HUES48 (cell line): ENCODE measurements around the gene MEIS1.

ENCODE experiments used
- H3K27ac ChIP-seq: one replicate; pipeline ENCODE4 v1.7.0; 2013; ENCODE audit warnings: low read depth, low read length, inconsistent platforms
- H3K27me3 ChIP-seq: 2 replicates; pipeline ENCODE4 v1.6.1; 2013; ENCODE audit warnings: mild to moderate bottlenecking, low read length; ENCODE audit not compliant: control insufficient read depth, insufficient read depth
- H3K36me3 ChIP-seq: 2 replicates; pipeline ENCODE4 v1.6.1; 2013; ENCODE audit warnings: low read length; ENCODE audit not compliant: control insufficient read depth, insufficient read depth
- H3K4me1 ChIP-seq: 2 replicates; pipeline ENCODE4 v1.6.1; 2013; ENCODE audit warnings: mild to moderate bottlenecking, low read length; ENCODE audit not compliant: control insufficient read depth, insufficient read depth
- H3K4me3 ChIP-seq: 2 replicates; pipeline ENCODE4 v1.5.1; 2013; ENCODE audit warnings: mild to moderate bottlenecking, low read depth, low read length
- H3K9ac ChIP-seq: 2 replicates; pipeline ENCODE4 v1.6.1; 2013; ENCODE audit warnings: mild to moderate bottlenecking, low read depth, low read length, moderate library complexity
- H3K9me3 ChIP-seq: 2 replicates; pipeline ENCODE4 v1.6.1; 2013; ENCODE audit warnings: low read length; ENCODE audit not compliant: control insufficient read depth, insufficient read depth

MEIS1 gene

DNA sequence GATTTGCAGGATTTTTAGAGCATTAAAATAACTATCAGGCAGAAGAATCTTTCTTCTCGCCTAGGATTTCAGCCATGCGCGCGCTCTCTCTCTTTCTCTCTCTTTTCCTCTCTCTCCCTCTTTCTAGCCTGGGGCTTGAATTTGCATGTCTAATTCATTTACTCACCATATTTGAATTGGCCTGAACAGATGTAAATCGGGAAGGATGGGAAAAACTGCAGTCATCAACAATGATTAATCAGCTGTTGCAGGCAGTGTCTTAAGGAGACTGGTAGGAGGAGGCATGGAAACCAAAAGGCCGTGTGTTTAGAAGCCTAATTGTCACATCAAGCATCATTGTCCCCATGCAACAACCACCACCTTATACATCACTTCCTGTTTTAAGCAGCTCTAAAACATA is 137.0 kb downstream of the MEIS1 start:
- Histone ChIP-seq H3K4me3 (no peak overlapping the region), H3K9me3 (no peaks in the 10 kb centered on the region), H3K27ac (no peak overlapping the region), H3K27me3 (peaks cover 32% of the 10 kb centered on the region), H3K9ac (no peak overlapping the region), H3K36me3 (no peaks in the 10 kb centered on the region), H3K4me1 (peaks cover 43% of the 10 kb centered on the region)

DNA sequence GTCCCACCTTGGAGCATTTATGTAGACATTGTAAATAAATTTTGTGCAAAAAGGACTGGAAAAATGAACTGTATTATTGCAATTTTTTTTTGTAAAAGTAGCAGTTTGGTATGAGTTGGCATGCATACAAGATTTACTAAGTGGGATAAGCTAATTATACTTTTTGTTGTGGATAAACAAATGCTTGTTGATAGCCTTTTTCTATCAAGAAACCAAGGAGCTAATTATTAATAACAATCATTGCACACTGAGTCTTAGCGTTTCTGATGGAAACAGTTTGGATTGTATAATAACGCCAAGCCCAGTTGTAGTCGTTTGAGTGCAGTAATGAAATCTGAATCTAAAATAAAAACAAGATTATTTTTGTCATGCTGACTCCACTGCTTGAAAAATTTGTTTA is 137.5 kb downstream of the MEIS1 start:
- Histone ChIP-seq H3K9ac (no peak overlapping the region), H3K9me3 (no peaks in the 10 kb centered on the region), H3K27ac (no peak overlapping the region), H3K27me3 (peaks cover 37% of the 10 kb centered on the region), H3K36me3 (no peaks in the 10 kb centered on the region), H3K4me3 (no peak overlapping the region), H3K4me1 (peaks cover 47% of the 10 kb centered on the region)

DNA sequence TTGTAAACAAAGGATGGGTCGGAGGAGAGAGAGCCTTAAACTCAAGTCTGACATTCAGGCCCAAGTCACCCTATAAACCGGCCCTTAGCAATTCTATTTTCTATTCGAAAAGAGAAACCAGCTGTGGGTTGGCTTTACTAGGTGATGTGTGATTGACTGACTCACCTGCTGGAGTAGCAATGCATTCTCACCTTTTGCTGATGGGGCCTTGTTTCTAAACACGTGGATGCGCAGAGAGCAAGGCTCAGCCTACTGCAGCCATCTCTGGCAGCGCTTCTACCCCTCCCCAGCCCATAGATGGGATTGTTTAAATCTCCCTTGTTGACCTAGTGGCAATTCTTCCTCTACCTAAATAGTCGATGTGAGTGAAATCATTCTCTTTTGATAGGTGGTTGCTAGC is 138.5 kb downstream of the MEIS1 start:
- no peaks in the 10 kb centered on the region for H3K36me3 ChIP-seq
- H3K27me3 ChIP-seq, result peaks cover 47% of the 10 kb centered on the region
- peaks cover 56% of the 10 kb centered on the region for H3K4me1 ChIP-seq
- H3K4me3 ChIP-seq, result peak overlapping the region; percentile 59
- no peak overlapping the region for H3K9ac ChIP-seq
- peak overlapping the region; percentile 22 for H3K27ac ChIP-seq
- no peaks in the 10 kb centered on the region for H3K9me3 ChIP-seq

DNA sequence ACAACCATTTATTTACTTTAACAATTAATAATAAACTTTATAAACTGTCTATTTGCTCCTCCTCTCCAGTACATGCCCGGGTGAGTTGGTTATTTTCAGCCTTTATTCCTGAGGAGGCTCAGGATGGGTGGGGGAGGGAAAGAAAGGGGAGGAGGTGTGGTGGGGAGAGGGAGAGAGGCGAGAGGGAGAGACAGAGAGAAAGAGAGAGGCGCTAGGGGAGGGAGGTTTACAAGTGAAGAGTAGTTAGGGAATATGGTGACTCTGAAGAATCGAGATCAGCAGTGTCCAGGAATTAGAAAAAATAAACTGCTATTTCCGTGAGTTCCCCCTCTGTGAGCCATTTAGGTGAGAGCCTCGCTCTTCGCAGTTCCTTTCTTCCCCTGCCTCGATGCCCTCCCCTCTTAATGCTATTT is 138.9 kb downstream of the MEIS1 start:
- Histone ChIP-seq H3K4me1 (peaks cover 58% of the 10 kb centered on the region), H3K27ac (peak overlapping the region; percentile 22), H3K27me3 (peaks cover 51% of the 10 kb centered on the region)

DNA sequence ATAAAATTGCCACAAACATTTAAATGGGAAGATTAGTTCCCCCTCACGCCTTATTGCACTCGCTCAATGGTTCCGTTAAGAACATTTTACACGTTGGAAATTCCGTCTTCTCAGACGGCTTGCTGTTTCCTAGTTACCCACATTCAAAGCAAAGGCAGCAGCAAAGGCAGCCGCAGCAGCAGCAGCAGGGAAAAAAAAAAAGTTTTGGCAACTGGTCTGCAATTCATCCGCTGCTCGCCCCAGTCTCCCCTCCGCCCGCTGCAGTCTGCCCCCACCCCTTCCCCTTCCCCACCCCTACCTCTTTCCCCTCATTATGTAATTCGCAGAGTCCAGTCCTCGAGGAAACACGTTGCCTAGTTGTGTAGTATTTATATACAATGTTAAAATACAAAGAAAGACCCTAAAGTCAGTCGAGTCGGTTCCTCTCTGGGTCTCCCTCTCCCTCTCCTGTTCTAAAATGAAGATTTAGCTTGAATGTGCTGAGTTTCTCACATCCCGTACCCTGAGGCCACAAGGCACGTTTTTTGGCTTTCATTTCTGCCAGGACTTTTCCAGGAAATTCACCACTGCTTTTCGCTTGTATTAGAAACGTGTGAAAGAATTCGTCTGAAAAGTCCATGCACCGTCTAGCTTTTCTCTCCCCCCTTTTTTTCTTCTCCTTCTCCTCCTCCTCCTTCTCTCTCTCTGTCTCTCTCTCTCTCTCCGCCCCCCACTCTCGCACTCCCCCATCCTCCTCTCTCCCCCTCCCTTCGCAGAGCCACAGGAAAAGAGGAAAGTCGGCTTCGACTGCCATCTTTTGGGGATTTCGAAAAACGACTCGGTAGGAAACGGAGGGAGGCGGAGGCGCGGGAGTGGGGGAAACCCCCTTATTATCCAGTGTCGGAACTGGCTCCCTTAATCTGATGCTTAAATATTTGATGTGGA is 140.0 kb downstream of the MEIS1 start:
- Histone ChIP-seq H3K4me3 (peak overlapping the region; percentile 61), H3K27me3 (peaks cover 63% of the 10 kb centered on the region), H3K9me3 (no peaks in the 10 kb centered on the region), H3K9ac (no peak overlapping the region), H3K27ac (no peak overlapping the region), H3K36me3 (no peaks in the 10 kb centered on the region), H3K4me1 (peaks cover 50% of the 10 kb centered on the region)

More for the DNA sequence above, 138.9 kb downstream of the MEIS1 start:
- H3K4me3 ChIP-seq, result peak overlapping the region; percentile 59
- no peak overlapping the region for H3K9ac ChIP-seq
- no peaks in the 10 kb centered on the region for H3K9me3 ChIP-seq
- no peaks in the 10 kb centered on the region for H3K36me3 ChIP-seq

DNA sequence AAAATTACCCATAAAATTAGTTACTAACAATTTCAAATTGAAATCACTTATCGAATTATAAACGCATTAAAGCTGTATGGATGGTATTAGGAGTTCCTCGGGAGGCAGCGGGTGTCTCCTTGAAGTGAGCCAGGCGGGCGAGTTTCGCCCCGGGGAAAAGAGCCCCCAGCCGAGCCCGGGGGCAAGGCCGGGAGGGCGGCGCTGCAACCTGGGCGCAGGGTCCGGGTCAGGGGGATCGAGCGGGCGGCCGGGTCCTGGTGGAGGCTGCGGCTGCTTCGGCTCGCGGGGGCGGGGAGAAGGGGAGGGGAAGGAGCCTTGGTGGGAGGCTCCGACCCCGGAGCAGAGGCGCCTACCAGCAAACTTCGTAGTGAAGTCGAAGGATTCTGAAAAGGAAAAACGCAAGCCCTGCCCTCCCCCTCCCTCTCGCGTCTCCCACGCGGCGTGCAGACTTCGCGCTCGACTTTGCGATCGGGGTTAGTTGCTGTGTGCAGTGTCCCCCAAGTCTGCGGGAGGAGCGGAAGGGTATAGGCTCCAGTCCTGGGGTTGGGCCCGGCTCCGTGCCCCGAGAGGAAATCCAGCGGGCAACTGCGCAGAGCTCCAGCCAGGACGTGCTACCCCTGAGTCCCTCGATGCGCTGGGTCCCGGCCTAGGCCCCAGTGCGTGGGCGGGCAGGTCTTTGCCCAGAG is 140.8 kb downstream of the MEIS1 start:
- Histone ChIP-seq H3K9me3 (no peaks in the 10 kb centered on the region), H3K9ac (no peak overlapping the region), H3K27ac (no peak overlapping the region), H3K4me3 (peak overlapping the region; percentile 58), H3K27me3 (peaks cover 71% of the 10 kb centered on the region), H3K4me1 (peaks cover 55% of the 10 kb centered on the region), H3K36me3 (no peaks in the 10 kb centered on the region)

DNA sequence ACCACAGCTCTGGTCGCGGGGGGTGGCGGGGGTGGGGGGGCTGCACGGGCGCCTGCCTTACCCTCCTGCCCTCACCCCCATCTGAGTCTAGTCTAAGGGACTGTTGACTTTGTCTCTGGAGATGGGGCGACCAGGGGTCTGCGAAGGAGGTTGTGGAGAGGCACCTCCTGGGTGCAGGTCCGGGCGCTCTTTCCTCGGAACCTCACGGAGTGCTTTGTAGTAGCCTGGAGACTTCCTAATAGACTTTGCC is 141.3 kb downstream of the MEIS1 start:
- Histone ChIP-seq H3K36me3 (no peaks in the 10 kb centered on the region), H3K27ac (no peak overlapping the region), H3K9me3 (no peaks in the 10 kb centered on the region), H3K4me3 (peak overlapping the region; percentile 58), H3K9ac (no peak overlapping the region), H3K27me3 (peaks cover 75% of the 10 kb centered on the region), H3K4me1 (peaks cover 58% of the 10 kb centered on the region)

DNA sequence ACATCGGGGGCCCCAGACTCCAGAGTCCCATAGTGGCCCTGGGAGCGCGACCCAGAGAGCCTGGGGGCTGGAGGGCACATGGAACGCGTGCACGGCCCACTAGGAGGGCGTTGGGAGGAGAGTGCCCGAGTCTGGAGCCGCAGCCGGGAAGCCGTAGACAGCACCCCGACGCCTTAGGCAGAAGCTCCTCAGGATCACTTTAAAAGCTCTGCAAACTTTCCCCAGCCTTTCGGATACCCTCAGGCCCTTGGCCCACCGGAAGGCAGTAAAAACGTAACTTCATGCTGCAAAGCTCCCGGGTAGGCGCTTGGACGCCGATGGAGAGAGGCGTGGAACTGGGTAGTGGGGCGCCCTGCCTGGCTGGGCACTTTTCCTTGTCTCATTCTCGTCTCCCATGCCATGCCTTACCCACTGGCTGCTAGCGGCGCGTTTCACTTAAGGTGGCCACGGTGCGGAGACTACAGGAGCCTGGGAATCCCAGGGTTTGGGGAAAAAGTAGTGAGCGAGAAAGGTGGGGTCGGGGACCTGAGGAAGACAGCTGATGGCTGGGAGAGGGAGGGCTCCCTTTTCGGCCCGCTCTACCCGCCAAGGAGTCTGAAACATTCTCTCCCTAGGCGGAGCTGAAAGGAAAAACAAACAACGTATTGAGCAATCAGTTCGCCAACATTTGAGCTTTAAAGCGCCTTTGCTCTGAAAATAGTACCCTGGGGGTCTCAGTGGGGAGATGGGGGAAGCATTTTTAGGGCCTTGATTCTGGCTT is 141.8 kb downstream of the MEIS1 start:
- H3K9ac ChIP-seq, result no peak overlapping the region
- peak overlapping the region; percentile 58 for H3K4me3 ChIP-seq
- no peaks in the 10 kb centered on the region for H3K36me3 ChIP-seq

DNA sequence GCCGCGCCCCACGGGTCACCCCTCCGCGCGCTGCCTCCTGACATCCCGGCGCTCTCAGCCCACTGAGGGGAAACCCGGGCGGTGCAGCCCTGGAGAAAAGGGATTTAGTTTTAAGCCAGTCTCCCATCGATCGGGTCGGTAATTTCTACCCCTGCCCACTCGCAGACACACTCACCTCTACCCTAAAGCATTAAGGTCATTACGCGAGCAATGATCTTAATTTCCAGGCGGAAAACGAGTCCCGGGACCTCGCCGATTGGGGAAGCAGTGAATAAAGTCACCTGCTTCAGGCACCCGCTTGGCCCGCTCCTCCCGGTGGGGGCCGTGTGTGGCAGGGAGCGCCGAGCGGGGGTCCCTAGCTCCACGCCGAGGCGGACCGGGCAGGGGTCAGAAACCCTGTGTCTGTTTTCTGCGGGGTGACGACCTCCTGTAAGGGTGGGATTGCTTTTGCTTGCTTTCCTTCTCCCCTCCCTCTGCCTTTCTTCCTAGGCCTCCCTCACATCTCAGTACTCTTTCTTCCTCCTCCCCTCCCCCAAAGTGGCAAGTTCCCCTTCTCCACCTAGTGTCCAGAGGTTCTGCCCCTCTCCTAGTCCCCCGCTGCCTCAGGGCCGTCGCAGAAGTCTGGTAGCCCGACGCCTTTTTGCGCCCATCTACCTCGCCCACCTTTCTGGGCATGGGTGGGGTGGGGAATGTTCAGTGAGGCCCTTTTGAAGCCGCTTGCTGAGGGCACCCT is 142.6 kb downstream of the MEIS1 start:
- H3K9ac ChIP-seq, result no peak overlapping the region
- no peaks in the 10 kb centered on the region for H3K36me3 ChIP-seq
- H3K9me3 ChIP-seq, result no peaks in the 10 kb centered on the region
- H3K27me3 ChIP-seq, result peaks cover 80% of the 10 kb centered on the region
- H3K4me3 ChIP-seq, result peak overlapping the region; percentile 58
- H3K27ac ChIP-seq, result no peak overlapping the region
- H3K4me1 ChIP-seq, result peaks cover 55% of the 10 kb centered on the region

More for the DNA sequence above, 141.8 kb downstream of the MEIS1 start:
- Histone ChIP-seq H3K9me3 (no peaks in the 10 kb centered on the region), H3K27me3 (peaks cover 80% of the 10 kb centered on the region), H3K27ac (no peak overlapping the region), H3K4me1 (peaks cover 55% of the 10 kb centered on the region)

DNA sequence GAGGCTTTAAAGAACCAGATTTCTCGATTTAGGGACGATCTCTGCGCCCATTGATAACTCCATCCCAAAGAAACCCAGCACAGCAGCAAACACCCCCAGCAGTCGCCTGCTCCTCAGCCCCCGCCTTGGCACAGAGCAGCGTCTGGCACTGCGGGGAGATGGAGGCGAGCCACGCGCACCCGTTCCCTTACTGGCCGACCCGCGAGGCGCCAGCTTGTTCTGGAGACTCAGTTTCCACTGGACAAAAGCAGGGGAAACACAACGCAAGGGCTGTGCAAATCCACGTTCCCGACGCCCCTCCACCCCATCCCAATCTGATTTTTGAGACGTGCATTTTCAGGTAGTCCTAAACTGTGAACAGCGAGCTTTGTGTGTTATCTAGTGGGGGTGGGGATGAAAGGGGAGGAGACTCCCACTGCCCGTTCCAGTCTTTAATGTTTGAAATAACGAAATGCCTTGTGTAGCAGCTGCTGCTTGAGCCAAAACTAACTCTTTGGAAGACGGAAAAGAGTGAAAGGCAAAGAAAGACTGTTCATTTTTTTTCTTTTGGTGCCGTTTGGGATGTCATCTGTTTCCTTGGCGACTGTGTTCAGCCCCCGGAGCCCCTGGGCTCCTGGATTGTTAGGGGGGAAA is 143.2 kb downstream of the MEIS1 start:
- Histone ChIP-seq H3K9me3 (no peaks in the 10 kb centered on the region), H3K27me3 (peaks cover 85% of the 10 kb centered on the region), H3K4me3 (peak overlapping the region; percentile 58), H3K36me3 (no peaks in the 10 kb centered on the region), H3K27ac (no peak overlapping the region), H3K9ac (no peak overlapping the region), H3K4me1 (peaks cover 57% of the 10 kb centered on the region)
